Lower lobe of right lung (tissue), 2 donors: ENCODE measurements around the gene C6orf47. TPM values are rescaled to one million over a fixed set of nuclear protein-coding genes. Genes with fewer than 3 reads are reported as not detected.

Experiments used
- ATAC-seq, 2 donors: fragments of 200-7000 bp; cut with Tn5 transposase; one replicate each; pipeline ENCODE4 v1.9.1; 2020 to 2022; ENCODE audit warnings: mild to moderate bottlenecking in 2 of 2, moderate library complexity in 2 of 2
- DNase-seq: peaks from one replicate; pipeline ENCODE4 v3.0.0-alpha.2; 2020
- H3K27ac ChIP-seq: fragments of 200-600 bp; one replicate; pipeline ENCODE4 v1.8.0; 2022
- H3K27me3 ChIP-seq: fragments of 200-600 bp; one replicate; pipeline ENCODE4 v1.8.0; 2022; ENCODE audit warnings: low read depth
- H3K36me3 ChIP-seq: fragments of 200-600 bp; one replicate; pipeline ENCODE4 v1.8.0; 2022; ENCODE audit warnings: mild to moderate bottlenecking
- H3K4me1 ChIP-seq: fragments of 200-600 bp; one replicate; pipeline ENCODE4 v1.8.0; 2022
- H3K4me3 ChIP-seq: fragments of 200-600 bp; one replicate; pipeline ENCODE4 v1.8.0; 2022; ENCODE audit warnings: mild to moderate bottlenecking
- H3K9me3 ChIP-seq: fragments of 200-600 bp; one replicate; pipeline ENCODE4 v1.8.0; 2022
- intact Hi-C: fragments of 100-400 bp; cut with DNase I; formaldehyde crosslinking; loops from one replicate; pipeline ENCODE4 v1.11.0; 2022
- total RNA-seq: library from RNA; stranded (reverse); fragmentation: NEBNext Ultra II Directional; extraction: Animal tissue kit (Norgen Biotek cat#: 25700); gene quantifications from one replicate; pipeline ENCODE4 v1.2.1, GENCODE V29; 2021
- TF ChIP-seq, protein P1 (sequence below): fragments of 200-600 bp; IDR thresholded peaks from one replicate; pipeline ENCODE4 v1.8.0; 2022; ENCODE audit warnings: antibody characterized with exemption, mild to moderate bottlenecking
- donor health status: DM: no; HTN: yes; CAD: no; lungs with severe emphysema.

The C6orf47 gene
- total RNA-seq, 1 donor from 2014 or later, result 24.7 TPM

- Histone ChIP-seq H3K27ac (no peak overlapping the region), H3K27me3 (no peaks in the 10 kb centered on the region), H3K9me3 (no peaks in the 10 kb centered on the region), H3K36me3 (peaks cover under 1% of the 10 kb centered on the region), H3K4me3 (no peak overlapping the region), H3K4me1 (peaks cover 22% of the 10 kb centered on the region)
- DNase-seq, result no peak
- intact Hi-C loops, result no loop called here
- TF ChIP-seq, protein P1, sequence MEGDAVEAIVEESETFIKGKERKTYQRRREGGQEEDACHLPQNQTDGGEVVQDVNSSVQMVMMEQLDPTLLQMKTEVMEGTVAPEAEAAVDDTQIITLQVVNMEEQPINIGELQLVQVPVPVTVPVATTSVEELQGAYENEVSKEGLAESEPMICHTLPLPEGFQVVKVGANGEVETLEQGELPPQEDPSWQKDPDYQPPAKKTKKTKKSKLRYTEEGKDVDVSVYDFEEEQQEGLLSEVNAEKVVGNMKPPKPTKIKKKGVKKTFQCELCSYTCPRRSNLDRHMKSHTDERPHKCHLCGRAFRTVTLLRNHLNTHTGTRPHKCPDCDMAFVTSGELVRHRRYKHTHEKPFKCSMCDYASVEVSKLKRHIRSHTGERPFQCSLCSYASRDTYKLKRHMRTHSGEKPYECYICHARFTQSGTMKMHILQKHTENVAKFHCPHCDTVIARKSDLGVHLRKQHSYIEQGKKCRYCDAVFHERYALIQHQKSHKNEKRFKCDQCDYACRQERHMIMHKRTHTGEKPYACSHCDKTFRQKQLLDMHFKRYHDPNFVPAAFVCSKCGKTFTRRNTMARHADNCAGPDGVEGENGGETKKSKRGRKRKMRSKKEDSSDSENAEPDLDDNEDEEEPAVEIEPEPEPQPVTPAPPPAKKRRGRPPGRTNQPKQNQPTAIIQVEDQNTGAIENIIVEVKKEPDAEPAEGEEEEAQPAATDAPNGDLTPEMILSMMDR, result no peak
- no peak for ATAC-seq
These were observed 45.4 kb upstream of the C6orf47 start for GRCh38 chr6:31705931-31706330.

- no peaks in the 10 kb centered on the region for H3K27me3 ChIP-seq
- H3K9me3 ChIP-seq, result no peaks in the 10 kb centered on the region
- peak within 1 kb of the TSS; percentile 98 for H3K27ac ChIP-seq
- H3K4me3 ChIP-seq, result peak within 1 kb of the TSS; percentile 81
- intact Hi-C loops, result no loop called here
- TF ChIP-seq, protein P1, result no peak
- H3K36me3 ChIP-seq, result peaks cover 29% of the 10 kb centered on the region
- peaks cover 25% of the 10 kb centered on the region for H3K4me1 ChIP-seq
- ATAC-seq (peak; percentile 98 to 99), DNase-seq (peak; percentile 100)
These were observed 42.5 kb upstream of the C6orf47 start, which contains the start of gene ABHD16A for GRCh38 chr6:31702819-31703716. ABHD16A (minus strand) TSS chr6:31703324; CDS start chr6:31703281, 43 bp downstream.

GRCh38 chr6:31702405-31702818, 41.8 kb upstream of the C6orf47 start:
- H3K9me3 ChIP-seq, result no peaks in the 10 kb centered on the region
- peak in 1 of 2 donors; percentile 8 for ATAC-seq
- TF ChIP-seq, protein P1, result no peak
- peaks cover 36% of the 10 kb centered on the region for H3K36me3 ChIP-seq
- peaks cover 30% of the 10 kb centered on the region for H3K4me1 ChIP-seq
- H3K27me3 ChIP-seq, result no peaks in the 10 kb centered on the region
- H3K4me3 ChIP-seq, result peak overlapping the region; percentile 81
- no peak for DNase-seq
- peak overlapping the region; percentile 98 for H3K27ac ChIP-seq
- intact Hi-C loops, result no loop called here

- Histone ChIP-seq H3K9me3 (no peaks in the 10 kb centered on the region), H3K4me1 (peaks cover 30% of the 10 kb centered on the region), H3K4me3 (peak overlapping the region; percentile 81), H3K27me3 (no peaks in the 10 kb centered on the region), H3K36me3 (peaks cover 39% of the 10 kb centered on the region), H3K27ac (peak overlapping the region; percentile 98)
- ATAC-seq (peak in 1 of 2 donors; percentile 5), DNase-seq (no peak)
- TF ChIP-seq, protein P1, result no peak
- intact Hi-C loops, result no loop called here
These were observed 41.3 kb upstream of the C6orf47 start for GRCh38 chr6:31701666-31702404.

DNA sequence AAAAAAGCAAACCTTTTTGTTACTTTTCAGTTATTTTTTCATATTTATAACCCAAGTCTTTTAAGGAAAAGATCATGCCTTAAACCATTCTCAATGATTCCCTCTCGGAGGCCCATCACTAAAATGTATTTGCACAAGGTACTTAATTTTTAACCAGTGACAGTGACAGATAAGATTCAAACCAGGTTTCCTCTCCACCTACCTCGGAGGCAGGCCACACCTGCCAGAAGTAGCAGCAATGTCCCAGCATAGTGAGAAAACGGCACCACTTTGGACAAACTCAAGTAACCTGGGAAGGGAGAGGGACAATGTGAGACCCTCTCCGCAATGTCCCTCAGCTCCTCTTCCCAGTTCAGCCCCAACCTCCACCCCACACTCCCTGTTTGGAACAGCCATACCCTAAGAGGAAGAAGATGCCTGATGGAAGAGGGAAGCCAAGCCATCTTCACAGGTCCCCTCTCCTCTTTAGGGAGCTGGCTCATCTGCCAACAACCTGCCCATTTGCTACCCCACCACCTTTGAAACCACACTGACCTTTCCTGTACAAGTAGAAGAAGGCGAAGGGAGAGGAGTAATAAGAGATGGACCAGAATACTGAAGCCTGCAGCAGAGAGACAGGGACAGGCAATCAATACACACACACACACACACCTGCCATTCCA, 40.3 kb upstream of the C6orf47 start:
- DNase-seq (no peak), ATAC-seq (no peak)
- no peaks in the 10 kb centered on the region for H3K9me3 ChIP-seq
- TF ChIP-seq, protein P1, result no peak
- intact Hi-C loops, result no loop called here
- peak overlapping the region; percentile 98 for H3K27ac ChIP-seq
- H3K4me1 ChIP-seq, result peaks cover 30% of the 10 kb centered on the region
- H3K36me3 ChIP-seq, result peaks cover 49% of the 10 kb centered on the region
- H3K4me3 ChIP-seq, result no peak overlapping the region
- no peaks in the 10 kb centered on the region for H3K27me3 ChIP-seq
